Jurkat, Clone E6-1 (cell line): ENCODE data around the gene OR2L3. TPM values are rescaled to one million over a fixed set of nuclear protein-coding genes. Genes with fewer than 3 reads are reported as not detected.
A peak's percentile ranks its signal among the peaks of the same experiment; 100 is the strongest.
"Not testable (repeated sequence)": the region's sequence is repeated elsewhere in the genome, so short reads cannot be mapped to it uniquely, and the experiment has no call there.

ENCODE experiments used
- DNase-seq: peaks from one replicate; pipeline ENCODE4 v3.0.0-alpha.2; 2011; ENCODE audit warnings: low read depth, low spot score
- H3K4me3 ChIP-seq: 2 replicates; pipeline ENCODE4 v1.5.1; 2011; ENCODE audit warnings: mild to moderate bottlenecking, low read length, control low read depth, moderate library complexity
- polyA plus RNA-seq: library from polyadenylated mRNA; unstranded; fragments of >200 nt; gene quantifications from one replicate; pipeline ENCODE4 v1.2.1, GENCODE V29; 2012; ENCODE audit warnings: missing spikeins; ENCODE audit not compliant: insufficient read length, insufficient read depth

The OR2L3 gene
- not detected for polyA plus RNA-seq

GRCh38 chr1:248046536-248046935 lies at the start of gene OR2L3:
Gene OR2L3, plus strand, starts transcription at chr1:248046836. Its CDS starts 13,846 bp downstream, at chr1:248060682.
- DNase-seq: no peak
- no peak within 1 kb of the TSS for H3K4me3 ChIP-seq

- no peak for DNase-seq
- no peak overlapping the region for H3K4me3 ChIP-seq
Measured at GRCh38 chr1:247998811-247999210, 47.8 kb upstream of the OR2L3 start.

- no peak overlapping the region for H3K4me3 ChIP-seq
- DNase-seq: no peak
Measured at GRCh38 chr1:248000169-248000568, 46.5 kb upstream of the OR2L3 start.

GRCh38 chr1:248007778-248008177 lies 38.9 kb upstream of the OR2L3 start:
- DNase-seq: no peak

GRCh38 chr1:248009681-248010080 lies 37.0 kb upstream of the OR2L3 start:
- no peak overlapping the region for H3K4me3 ChIP-seq
- DNase-seq: no peak

More at GRCh38 chr1:248007778-248008177, 38.9 kb upstream of the OR2L3 start:
- H3K4me3 ChIP-seq: no peak overlapping the region

- DNase-seq: no peak
- H3K4me3 ChIP-seq: no peak within 1 kb of the TSS
Measured at GRCh38 chr1:248013229-248013710, 33.4 kb upstream of the OR2L3 start, which contains the start of gene OR2L5. Gene OR2L5, plus strand, starts transcription at chr1:248013660. Its CDS starts 8,288 bp downstream, at chr1:248021948.

- DNase-seq: no peak
- no peak overlapping the region for H3K4me3 ChIP-seq
Measured at GRCh38 chr1:248015803-248016202, 30.8 kb upstream of the OR2L3 start.

GRCh38 chr1:248029770-248030169 lies 16.9 kb upstream of the OR2L3 start, which contains the start of gene OR2L2:
Gene OR2L2, plus strand, starts transcription at chr1:248030070. Its CDS starts 8,198 bp downstream, at chr1:248038268.
- DNase-seq: no peak
- H3K4me3 ChIP-seq: no peak within 1 kb of the TSS

GRCh38 chr1:248045209-248045608 lies 1.4 kb upstream of the OR2L3 start:
- no peak overlapping the region for H3K4me3 ChIP-seq
- DNase-seq: peak; percentile 60

- DNase-seq: no peak
- no peak overlapping the region for H3K4me3 ChIP-seq
Measured at GRCh38 chr1:248047008-248047407, 372 bp downstream of the OR2L3 start.

GRCh38 chr1:248054671-248055070 lies 8.0 kb downstream of the OR2L3 start:
- H3K4me3 ChIP-seq: no peak overlapping the region
- DNase-seq: no peak

- H3K4me3 ChIP-seq: no peak overlapping the region
- DNase-seq: no peak
Measured at GRCh38 chr1:248055261-248055660, 8.6 kb downstream of the OR2L3 start.

GRCh38 chr1:248065071-248065470 lies 18.4 kb downstream of the OR2L3 start:
- no peak for DNase-seq
- H3K4me3 ChIP-seq: no peak overlapping the region

- H3K4me3 ChIP-seq: no peak overlapping the region
- no peak for DNase-seq
Measured at GRCh38 chr1:248065604-248066003, 19.0 kb downstream of the OR2L3 start.

- not testable (repeated sequence) for H3K4me3 ChIP-seq, DNase-seq
Measured at GRCh38 chr1:248083864-248084263, 37.2 kb downstream of the OR2L3 start.

GRCh38 chr1:248094884-248095283 lies 48.2 kb downstream of the OR2L3 start, which contains the start of gene OR2L13:
Gene OR2L13, plus strand, starts transcription at chr1:248095184. Its CDS starts 4,192 bp downstream, at chr1:248099376.
- no peak within 1 kb of the TSS for H3K4me3 ChIP-seq
- no peak for DNase-seq

GRCh38 chr1:248098529-248098928 lies 51.9 kb downstream of the OR2L3 start:
- no peak overlapping the region for H3K4me3 ChIP-seq
- DNase-seq: no peak

- no peak for DNase-seq
- no peak overlapping the region for H3K4me3 ChIP-seq
Measured at GRCh38 chr1:248102847-248103246, 56.2 kb downstream of the OR2L3 start.

GRCh38 chr1:248111157-248111556 lies 64.5 kb downstream of the OR2L3 start:
- DNase-seq: no peak

More at GRCh38 chr1:248111157-248111556, 64.5 kb downstream of the OR2L3 start:
- H3K4me3 ChIP-seq: no peak overlapping the region
